Activated CD8-positive, alpha-beta memory T cell treated with anti-CD3 and anti-CD28 coated beads, Interleukin-2, amount 50 U/mL, for 4 hours (primary cell): ENCODE results near the gene IPCEF1.
"Not testable (repeated sequence)": the region's sequence is repeated elsewhere in the genome, so short reads cannot be mapped to it uniquely, and the experiment has no call there.

Experiments
- DNase-seq: peaks from one replicate; pipeline ENCODE4 v3.0.0-alpha.2; 2020

IPCEF1 gene

GRCh38 chr6:154329350-154330170 is 27.0 kb downstream of the IPCEF1 start:
- DNase-seq = no peak

- not testable (repeated sequence) for DNase-seq
Measured at GRCh38 chr6:154327313-154327712, 29.3 kb downstream of the IPCEF1 start.

- no peak for DNase-seq
Measured at GRCh38 chr6:154325142-154325541, 31.5 kb downstream of the IPCEF1 start.

GRCh38 chr6:154320181-154320580 is 36.4 kb downstream of the IPCEF1 start:
- DNase-seq = no peak

- no peak for DNase-seq
Measured at GRCh38 chr6:154319231-154319858, 37.3 kb downstream of the IPCEF1 start.

GRCh38 chr6:154318721-154319120 is 37.9 kb downstream of the IPCEF1 start:
- DNase-seq = no peak

GRCh38 chr6:154316131-154316530 is 40.5 kb downstream of the IPCEF1 start:
- DNase-seq = no peak

GRCh38 chr6:154314084-154314483 is 42.5 kb downstream of the IPCEF1 start:
- DNase-seq = no peak

GRCh38 chr6:154308986-154309385 is 47.6 kb downstream of the IPCEF1 start:
- no peak for DNase-seq

GRCh38 chr6:154307696-154308425 is 48.7 kb downstream of the IPCEF1 start:
- DNase-seq = no peak

- not testable (repeated sequence) for DNase-seq
Measured at GRCh38 chr6:154307147-154307546, 49.5 kb downstream of the IPCEF1 start.

- DNase-seq = no peak
Measured at GRCh38 chr6:154306696-154307095, 49.9 kb downstream of the IPCEF1 start.

- no peak for DNase-seq
Measured at GRCh38 chr6:154304191-154304590, 52.4 kb downstream of the IPCEF1 start.

- DNase-seq = not testable (repeated sequence)
Measured at GRCh38 chr6:154303642-154304041, 53.0 kb downstream of the IPCEF1 start.

- DNase-seq = no peak
Measured at GRCh38 chr6:154301839-154302752, 54.5 kb downstream of the IPCEF1 start.

GRCh38 chr6:154301086-154301625 is 55.4 kb downstream of the IPCEF1 start:
- DNase-seq = no peak

- DNase-seq = no peak
Measured at GRCh38 chr6:154298297-154298696, 58.3 kb downstream of the IPCEF1 start.

- no peak for DNase-seq
Measured at GRCh38 chr6:154297721-154298120, 58.9 kb downstream of the IPCEF1 start.

GRCh38 chr6:154297210-154297609 is 59.4 kb downstream of the IPCEF1 start:
- DNase-seq = no peak

- no peak for DNase-seq
Measured at GRCh38 chr6:154295733-154296132, 60.9 kb downstream of the IPCEF1 start.

- no peak for DNase-seq
Measured at GRCh38 chr6:154292855-154293519, 63.6 kb downstream of the IPCEF1 start.

- DNase-seq = no peak
Measured at GRCh38 chr6:154292066-154292465, 64.5 kb downstream of the IPCEF1 start.
